Measurements from ENCODE around the gene NKD2.
"Not testable (repeated sequence)": the region's sequence is repeated elsewhere in the genome, so short reads cannot be mapped to it uniquely, and the experiment has no call there.

The NKD2 gene

GRCh38 chr5:1000329-1000728 is 8.3 kb upstream of the NKD2 start:
- no peak for DNase-seq (ENCODE audit: low spot score)

DNA sequence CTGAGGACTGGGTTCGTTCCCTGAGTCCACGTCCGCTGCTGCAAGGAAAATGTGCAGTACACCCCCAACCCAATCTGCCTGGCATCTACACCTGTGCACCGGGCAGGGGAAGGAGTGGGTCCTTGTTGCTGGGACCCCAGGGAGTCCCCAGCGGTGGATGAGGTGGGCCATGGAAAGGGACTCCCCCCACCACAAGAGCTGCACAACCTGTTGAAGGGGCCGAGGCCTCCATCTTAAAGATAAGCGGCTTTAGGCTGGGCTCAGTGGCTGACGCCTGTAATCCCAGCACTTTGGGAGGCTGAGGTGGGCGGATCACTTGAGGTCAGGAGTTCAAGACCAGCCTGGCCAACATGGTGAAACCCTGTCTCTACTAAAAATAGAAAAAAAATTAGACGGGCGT is 7.8 kb upstream of the NKD2 start:
- DNase-seq (ENCODE audit: low spot score): not testable (repeated sequence)

DNA sequence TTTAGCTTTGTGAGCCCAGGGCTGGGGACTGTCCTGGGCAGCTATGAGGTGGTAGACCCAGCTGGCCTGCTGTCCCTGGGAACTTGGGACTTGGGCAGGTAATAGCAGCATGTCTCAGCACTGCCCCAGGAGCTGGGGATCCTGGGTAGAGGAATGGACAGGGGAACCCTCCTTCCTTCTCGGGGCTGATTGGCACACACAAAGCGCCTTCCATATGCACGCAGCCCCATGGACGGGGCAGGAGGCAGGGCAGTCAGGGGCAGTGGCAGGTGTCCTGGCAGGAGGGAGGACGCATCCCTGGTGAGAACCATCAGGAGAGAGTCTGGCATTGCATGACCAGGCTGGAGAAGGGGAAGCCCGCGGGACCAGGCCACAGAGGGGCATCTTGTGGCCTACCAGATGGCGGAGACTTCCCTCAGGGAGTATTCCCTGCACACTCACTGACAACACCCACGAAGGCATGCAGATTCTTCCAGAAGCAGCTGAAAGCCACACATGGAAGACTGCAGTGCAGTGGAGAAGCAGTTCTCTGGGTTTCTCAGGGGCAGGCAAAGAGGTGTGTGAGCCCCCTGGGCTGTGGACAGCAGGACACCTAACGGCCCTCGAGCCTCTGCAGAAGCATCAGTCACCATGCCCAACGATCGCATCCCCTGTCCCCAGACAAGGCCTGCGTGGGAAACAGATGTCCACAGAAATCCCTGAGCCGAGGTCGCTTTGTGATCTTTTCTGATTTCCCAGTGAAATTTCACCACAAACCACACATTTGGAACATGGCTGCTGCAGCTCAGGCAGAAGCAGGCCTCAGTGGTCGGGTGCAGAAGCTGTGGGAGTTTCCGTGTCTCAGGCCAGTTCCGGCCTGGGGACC is 7.0 kb upstream of the NKD2 start:
- DNase-seq (ENCODE audit: low spot score): no peak

GRCh38 chr5:1002271-1002546 is 6.4 kb upstream of the NKD2 start:
- no peak for DNase-seq (ENCODE audit: low spot score)

DNA sequence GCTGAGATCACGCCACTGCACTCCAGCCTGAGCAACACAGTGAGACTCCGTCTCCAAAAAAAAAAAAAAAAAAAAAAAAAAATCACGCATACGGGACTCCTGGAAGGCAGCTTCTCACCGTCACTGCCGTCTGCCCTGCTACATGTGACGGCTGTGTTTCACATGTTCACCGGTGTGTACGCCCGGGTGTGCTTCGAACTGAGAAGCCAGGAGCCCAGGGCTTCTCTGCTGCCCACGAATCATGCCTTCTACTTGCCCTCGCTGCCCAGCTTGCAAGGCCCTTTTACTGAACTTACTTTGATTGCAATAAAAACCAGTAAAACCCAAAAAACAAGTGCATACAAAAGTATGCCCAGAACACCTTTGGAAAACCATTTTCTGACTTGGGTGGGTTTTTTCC is 5.8 kb upstream of the NKD2 start:
- DNase-seq (ENCODE audit: low spot score): no peak

GRCh38 chr5:1003296-1003937 is 5.2 kb upstream of the NKD2 start:
- DNase-seq (ENCODE audit: low spot score): no peak

- DNase-seq (ENCODE audit: low spot score): peak; percentile 59
Observed at GRCh38 chr5:1004461-1005248, 3.9 kb upstream of the NKD2 start.

GRCh38 chr5:1005249-1005851 is 3.3 kb upstream of the NKD2 start:
- DNase-seq (ENCODE audit: low spot score): no peak

- no peak for DNase-seq (ENCODE audit: low spot score)
Observed at GRCh38 chr5:1005904-1006655, 2.5 kb upstream of the NKD2 start.

GRCh38 chr5:1006656-1007071 is 1.9 kb upstream of the NKD2 start:
- no peak for DNase-seq (ENCODE audit: low spot score)

DNA sequence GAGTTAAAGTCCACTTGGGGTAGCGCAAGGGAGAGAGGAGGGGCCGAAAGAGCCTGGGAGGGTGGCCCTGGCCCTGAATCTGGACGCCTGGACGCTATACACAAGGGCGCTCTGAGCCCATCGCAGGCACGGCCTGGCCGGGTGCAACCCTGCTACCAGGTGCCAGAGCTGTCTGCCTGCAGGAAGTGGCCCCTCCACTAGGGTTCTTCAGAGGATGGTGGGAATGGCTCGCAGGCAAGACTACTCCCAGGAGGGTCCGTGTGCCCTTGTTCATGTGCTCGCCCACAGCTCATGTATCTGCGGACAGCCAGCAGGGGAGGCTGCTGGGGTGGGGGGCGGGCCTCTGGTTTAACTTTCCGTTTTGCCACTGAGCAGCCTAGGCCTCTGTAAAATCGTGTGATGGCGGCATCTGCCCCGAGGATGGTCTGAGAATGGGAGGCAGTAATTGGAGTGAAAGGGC is 1.4 kb upstream of the NKD2 start:
- no peak for DNase-seq (ENCODE audit: low spot score)

DNA sequence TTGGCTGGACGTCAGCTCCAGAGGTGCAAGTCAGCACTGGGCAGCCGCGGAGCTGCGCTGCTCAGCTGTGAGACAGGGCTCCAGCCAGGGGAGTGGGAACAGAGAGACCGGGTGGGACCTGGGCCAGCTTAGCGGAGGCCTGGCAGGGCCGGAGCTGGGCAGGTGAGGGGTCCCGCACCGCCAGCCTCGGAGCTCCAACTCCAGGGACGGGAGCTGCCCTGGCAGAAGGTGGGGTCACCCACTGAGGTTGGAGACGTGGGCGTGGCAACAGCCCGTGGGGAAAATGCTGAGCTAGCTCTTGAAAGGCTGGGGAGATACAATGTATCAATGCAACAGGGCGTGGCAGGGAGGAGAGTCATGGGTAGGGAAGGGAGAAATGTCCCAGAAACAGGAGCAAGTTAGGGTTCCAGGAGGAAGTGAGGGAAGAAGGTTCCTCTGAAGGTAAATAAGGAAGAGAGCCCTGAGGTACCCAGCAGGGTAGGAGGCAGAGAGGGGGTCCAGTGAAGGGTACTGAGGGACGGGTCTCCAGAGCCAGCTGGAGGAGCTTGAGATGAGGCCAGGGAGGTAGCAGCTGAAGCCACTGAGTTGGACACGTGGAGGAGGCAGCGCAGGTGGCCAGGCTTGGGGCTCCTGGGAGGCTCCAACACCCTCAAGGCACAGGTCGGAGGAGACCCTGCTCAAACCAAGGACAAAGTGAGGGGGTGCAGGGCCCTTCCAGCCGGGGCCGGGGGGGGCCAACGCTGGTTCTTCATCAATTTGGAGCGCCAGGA is 736 bp upstream of the NKD2 start:
- DNase-seq (ENCODE audit: low spot score): no peak

GRCh38 chr5:1009359-1010180 is 968 bp downstream of the NKD2 start:
- DNase-seq (ENCODE audit: low spot score): no peak

DNA sequence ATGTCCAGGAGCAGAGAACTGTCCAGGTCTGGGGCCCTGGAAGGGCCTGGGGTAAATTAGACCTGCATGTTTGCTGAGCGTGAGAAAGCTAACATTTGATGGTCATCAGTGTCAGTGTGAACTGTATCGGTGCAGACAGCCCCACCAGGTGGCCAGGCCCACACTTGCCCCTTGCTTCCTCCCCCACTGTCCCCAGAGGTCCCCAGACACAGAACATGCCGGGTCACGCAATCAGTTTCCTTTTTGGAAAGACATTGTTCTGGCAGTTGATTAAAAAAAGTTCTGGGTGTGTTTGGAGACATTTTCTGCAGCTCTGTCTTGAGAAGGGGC is 1.5 kb downstream of the NKD2 start:
- peak; percentile 89 for DNase-seq (ENCODE audit: low spot score)

DNA sequence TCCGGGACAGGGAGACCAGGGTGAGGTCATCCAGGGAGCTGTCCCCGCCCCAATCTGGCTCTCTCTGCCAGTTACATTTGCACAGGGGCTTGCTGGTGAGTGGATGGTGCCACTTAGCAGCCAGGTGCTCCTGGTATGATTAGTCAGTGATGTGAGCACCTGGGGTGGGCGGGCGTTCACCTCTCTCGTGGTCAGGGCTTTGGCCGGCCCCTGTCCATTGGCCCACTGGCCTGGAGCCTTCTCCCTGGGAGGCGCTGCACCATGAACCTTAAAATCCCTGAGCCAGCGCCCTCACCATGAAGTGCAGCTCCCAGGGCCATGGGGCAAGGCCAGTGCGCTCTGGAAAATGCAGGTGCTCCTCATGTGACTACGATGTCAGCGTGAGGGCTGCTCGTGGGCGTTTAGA is 2.0 kb downstream of the NKD2 start:
- DNase-seq (ENCODE audit: low spot score): no peak

- DNase-seq (ENCODE audit: low spot score): peak; percentile 89
Observed at GRCh38 chr5:1011226-1011631, 2.6 kb downstream of the NKD2 start.

GRCh38 chr5:1011741-1012312 is 3.2 kb downstream of the NKD2 start:
- no peak for DNase-seq (ENCODE audit: low spot score)

- DNase-seq (ENCODE audit: low spot score): no peak
Observed at GRCh38 chr5:1012313-1012841, 3.8 kb downstream of the NKD2 start.

GRCh38 chr5:1012900-1013237 is 4.3 kb downstream of the NKD2 start:
- DNase-seq (ENCODE audit: low spot score): no peak
